ENCODE results near the gene SLC3A2. TPM values are rescaled to one million over a fixed set of nuclear protein-coding genes. Genes with fewer than 3 reads are reported as not detected.
"Not testable (repeated sequence)": the region's sequence is repeated elsewhere in the genome, so short reads cannot be mapped to it uniquely, and the experiment has no call there.

The SLC3A2 gene
- polyA plus RNA-seq, 5 donors = 167 to 197 (median 172) TPM

DNA sequence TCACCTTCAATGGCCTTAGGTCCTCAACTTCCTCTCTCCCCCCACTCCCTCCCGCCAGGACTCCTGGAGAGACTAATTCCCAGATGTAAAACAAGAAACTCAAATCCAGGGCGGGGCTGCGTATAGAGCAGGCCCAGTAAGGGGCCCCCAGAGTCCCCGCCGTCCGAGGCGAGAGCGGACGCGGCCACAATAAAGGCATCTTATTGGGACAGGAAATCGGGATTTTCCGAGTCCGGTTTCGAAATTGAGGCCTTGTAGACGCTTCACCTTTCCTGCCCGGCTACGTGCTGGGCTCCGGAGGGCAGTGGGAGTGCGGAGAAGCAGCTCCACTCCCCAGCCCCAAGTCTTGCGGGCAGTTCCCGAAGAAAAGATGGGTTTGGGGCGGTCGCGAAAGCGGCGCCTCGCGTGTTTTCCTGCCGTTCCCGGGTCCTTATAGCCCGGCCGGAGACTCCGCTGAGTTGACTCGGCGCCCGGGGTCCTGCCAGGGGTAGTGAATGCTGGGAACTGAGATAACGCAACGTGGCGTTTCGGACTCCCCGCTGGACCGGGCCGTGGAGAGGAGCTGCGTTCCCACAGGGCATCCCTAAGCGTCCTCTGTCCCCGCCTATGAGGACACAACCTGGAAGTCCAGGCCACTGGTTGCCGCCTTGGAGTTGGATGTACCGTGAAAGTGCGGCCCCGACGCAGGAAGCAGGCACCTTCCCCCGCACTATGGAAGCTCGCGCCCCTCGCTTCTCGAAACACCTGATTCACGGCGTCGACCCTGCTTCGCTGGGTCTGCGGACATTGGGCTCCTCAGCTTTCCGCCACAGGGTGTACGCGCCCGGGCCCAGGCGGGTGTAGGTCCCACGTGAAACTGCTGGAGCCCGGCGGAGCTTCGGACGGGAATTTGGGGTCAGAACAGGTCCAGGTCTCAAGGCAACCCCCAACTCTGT lies 45.3 kb downstream of the SLC3A2 start:
- no peak for DNase-seq

GRCh38 chr11:62926680-62927455 lies 46.2 kb downstream of the SLC3A2 start:
- DNase-seq = no peak

DNA sequence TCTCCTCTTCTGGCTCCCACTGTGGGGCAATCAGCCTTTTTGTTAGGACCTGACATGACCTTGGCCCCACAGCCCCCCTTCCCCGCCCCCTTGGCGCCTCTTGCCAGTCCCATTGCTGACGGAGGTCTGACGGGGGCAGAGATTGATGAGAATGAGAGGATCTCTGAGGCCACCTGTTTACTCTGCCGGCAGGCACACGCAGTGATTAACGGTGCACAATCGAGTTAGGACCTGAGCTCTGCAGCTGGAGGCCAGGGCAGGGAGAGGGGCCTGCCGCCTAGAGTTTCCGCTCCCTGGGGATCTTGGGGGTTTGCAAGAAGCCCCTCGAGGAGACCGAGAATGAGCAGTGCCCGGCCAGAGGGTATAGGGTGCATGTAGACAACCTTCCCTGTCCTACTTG lies 47.3 kb downstream of the SLC3A2 start:
- DNase-seq = no peak

GRCh38 chr11:62930157-62930556 lies 49.5 kb downstream of the SLC3A2 start:
- DNase-seq = peak in 1 of 2 donors; percentile 51

GRCh38 chr11:62930666-62931065 lies 50.0 kb downstream of the SLC3A2 start:
- DNase-seq = no peak

- DNase-seq = no peak
Measured at GRCh38 chr11:62931499-62932278, 51.0 kb downstream of the SLC3A2 start.

GRCh38 chr11:62933285-62933684 lies 52.6 kb downstream of the SLC3A2 start:
- DNase-seq = no peak

GRCh38 chr11:62933750-62934495 lies 53.2 kb downstream of the SLC3A2 start:
- DNase-seq = no peak

- no peak for DNase-seq
Measured at GRCh38 chr11:62934496-62934785, 53.7 kb downstream of the SLC3A2 start.

- DNase-seq = not testable (repeated sequence)
Measured at GRCh38 chr11:62937528-62937927, 56.8 kb downstream of the SLC3A2 start.

Other genes with a start within 250 kb of the SLC3A2 start
- gene GANAB, start 234.3 kb upstream of the SLC3A2 start, polyA plus RNA-seq (ENCODE audit: insufficient read depth in 1 of 5, insufficient read length in 5 of 5, low replicate concordance in 1 of 5) = 100 to 1,000 TPM; 288 to 339 (median 312) TPM
- 10 to 100 TPM; 12.0 to 19.6 (median 14.3) TPM for gene INTS5, start 227.6 kb upstream of the SLC3A2 start, polyA plus RNA-seq (ENCODE audit: insufficient read depth in 1 of 5, insufficient read length in 5 of 5, low replicate concordance in 1 of 5)
- gene C11orf98, start 215.7 kb upstream of the SLC3A2 start, polyA plus RNA-seq (ENCODE audit: insufficient read depth in 1 of 5, insufficient read length in 5 of 5, low replicate concordance in 1 of 5) = 10 to 100 TPM; 45.9 to 64.1 (median 52.8) TPM
- 1 to 10 TPM; 4.8 to 9.0 (median 7.1) TPM for gene CSKMT, start 215.6 kb upstream of the SLC3A2 start, polyA plus RNA-seq (ENCODE audit: insufficient read depth in 1 of 5, insufficient read length in 5 of 5, low replicate concordance in 1 of 5)
- 10 to 100 TPM in 1 of 5 donors, 1 to 10 TPM in 4; 5.0 to 10.8 (median 6.7) TPM for gene UQCC3, start 209.2 kb upstream of the SLC3A2 start, polyA plus RNA-seq (ENCODE audit: insufficient read depth in 1 of 5, insufficient read length in 5 of 5, low replicate concordance in 1 of 5)
- 1 to 10 TPM; 4.9 to 9.5 (median 8.8) TPM for gene LBHD1, start 208.6 kb upstream of the SLC3A2 start, polyA plus RNA-seq (ENCODE audit: insufficient read depth in 1 of 5, insufficient read length in 5 of 5, low replicate concordance in 1 of 5)
- gene UBXN1, start 201.8 kb upstream of the SLC3A2 start, polyA plus RNA-seq (ENCODE audit: insufficient read depth in 1 of 5, insufficient read length in 5 of 5, low replicate concordance in 1 of 5) = 100 to 1,000 TPM; 132 to 176 (median 145) TPM
- 1 to 10 TPM in 1 of 5 donors, under 1 TPM in 4; 0.37 to 1.3 (median 0.55) TPM for gene LRRN4CL, start 191.4 kb upstream of the SLC3A2 start, polyA plus RNA-seq (ENCODE audit: insufficient read depth in 1 of 5, insufficient read length in 5 of 5, low replicate concordance in 1 of 5)
- gene BSCL2, start 173.5 kb upstream of the SLC3A2 start, polyA plus RNA-seq (ENCODE audit: insufficient read depth in 1 of 5, insufficient read length in 5 of 5, low replicate concordance in 1 of 5) = 10 to 100 TPM; 38.0 to 50.3 (median 45.9) TPM
- 1 to 10 TPM in 4 of 5 donors, under 1 TPM in 1; 0.73 to 1.7 (median 1.5) TPM for gene GNG3, start 173.2 kb upstream of the SLC3A2 start, polyA plus RNA-seq (ENCODE audit: insufficient read depth in 1 of 5, insufficient read length in 5 of 5, low replicate concordance in 1 of 5)
- gene HNRNPUL2, start 153.4 kb upstream of the SLC3A2 start, polyA plus RNA-seq (ENCODE audit: insufficient read depth in 1 of 5, insufficient read length in 5 of 5, low replicate concordance in 1 of 5) = 10 to 100 TPM; 73.0 to 85.8 (median 81.9) TPM
- 10 to 100 TPM; 36.1 to 47.0 (median 37.1) TPM for gene TTC9C, start 152.4 kb upstream of the SLC3A2 start, polyA plus RNA-seq (ENCODE audit: insufficient read depth in 1 of 5, insufficient read length in 5 of 5, low replicate concordance in 1 of 5)
- gene ZBTB3, start 126.7 kb upstream of the SLC3A2 start, polyA plus RNA-seq (ENCODE audit: insufficient read depth in 1 of 5, insufficient read length in 5 of 5, low replicate concordance in 1 of 5) = 1 to 10 TPM; 5.6 to 9.6 (median 7.0) TPM
- gene POLR2G, start 119.3 kb upstream of the SLC3A2 start, polyA plus RNA-seq (ENCODE audit: insufficient read depth in 1 of 5, insufficient read length in 5 of 5, low replicate concordance in 1 of 5) = 100 to 1,000 TPM; 136 to 186 (median 153) TPM
- 10 to 100 TPM; 23.5 to 30.7 (median 25.7) TPM for gene TAF6L, start 109.5 kb upstream of the SLC3A2 start, polyA plus RNA-seq (ENCODE audit: insufficient read depth in 1 of 5, insufficient read length in 5 of 5, low replicate concordance in 1 of 5)
- gene TMEM179B, start 93.5 kb upstream of the SLC3A2 start, polyA plus RNA-seq (ENCODE audit: insufficient read depth in 1 of 5, insufficient read length in 5 of 5, low replicate concordance in 1 of 5) = 10 to 100 TPM; 48.2 to 59.9 (median 51.2) TPM
- 10 to 100 TPM; 18.8 to 28.1 (median 21.0) TPM for gene TMEM223, start 88.9 kb upstream of the SLC3A2 start, polyA plus RNA-seq (ENCODE audit: insufficient read depth in 1 of 5, insufficient read length in 5 of 5, low replicate concordance in 1 of 5)
- gene NXF1, start 75.5 kb upstream of the SLC3A2 start, polyA plus RNA-seq (ENCODE audit: insufficient read depth in 1 of 5, insufficient read length in 5 of 5, low replicate concordance in 1 of 5) = 100 to 1,000 TPM; 111 to 162 (median 134) TPM
- 10 to 100 TPM; 46.7 to 58.3 (median 55.5) TPM for gene STX5, start 48.8 kb upstream of the SLC3A2 start, polyA plus RNA-seq (ENCODE audit: insufficient read depth in 1 of 5, insufficient read length in 5 of 5, low replicate concordance in 1 of 5)
- gene TEX54, start 48.1 kb upstream of the SLC3A2 start, polyA plus RNA-seq (ENCODE audit: insufficient read depth in 1 of 5, insufficient read length in 5 of 5, low replicate concordance in 1 of 5) = under 1 TPM in 2 of 5 donors, not detected in 3; 0.34 to 0.37 TPM
- 10 to 100 TPM; 35.6 to 50.3 (median 42.9) TPM for gene WDR74, start 41.3 kb upstream of the SLC3A2 start, polyA plus RNA-seq (ENCODE audit: insufficient read depth in 1 of 5, insufficient read length in 5 of 5, low replicate concordance in 1 of 5)
- 1 to 10 TPM in 1 of 5 donors, under 1 TPM in 4; 0.58 to 1.3 (median 0.76) TPM for gene CHRM1, start 40.5 kb downstream of the SLC3A2 start, polyA plus RNA-seq (ENCODE audit: insufficient read depth in 1 of 5, insufficient read length in 5 of 5, low replicate concordance in 1 of 5)
- under 1 TPM in 1 of 5 donors, not detected in 4; 0.09 TPM for gene SLC22A6, start 104.1 kb downstream of the SLC3A2 start, polyA plus RNA-seq (ENCODE audit: insufficient read depth in 1 of 5, insufficient read length in 5 of 5, low replicate concordance in 1 of 5)
- gene SLC22A8, start 134.9 kb downstream of the SLC3A2 start, polyA plus RNA-seq (ENCODE audit: insufficient read depth in 1 of 5, insufficient read length in 5 of 5, low replicate concordance in 1 of 5) = under 1 TPM in 3 of 5 donors, not detected in 2; 0.04 to 0.22 (median 0.08) TPM

All from right lung (tissue), 5 donors.